GM12872 (cell line): ENCODE data around the gene HDGFL3.

ENCODE experiments used
- CTCF ChIP-seq: IDR thresholded peaks from 3 replicates; pipeline ENCODE4 v1.5.1; 2011; ENCODE audit warnings: low read depth, mild to moderate bottlenecking, low read length, moderate library complexity; ENCODE audit not compliant: insufficient read depth

HDGFL3 gene

GRCh38 chr15:83106994-83107840 is 100.4 kb downstream of the HDGFL3 start, which contains the start of gene TM6SF1:
TSS of gene TM6SF1 (plus strand) at chr15:83107645. CDS start at chr15:83107681, 36 bp downstream.
- no peak for TF ChIP-seq CTCF

- TF ChIP-seq CTCF: no peak
These were observed 102.2 kb downstream of the HDGFL3 start for GRCh38 chr15:83105440-83105839.

GRCh38 chr15:83104141-83104540 is 103.5 kb downstream of the HDGFL3 start:
- TF ChIP-seq CTCF: no peak

- no peak for TF ChIP-seq CTCF
These were observed 105.3 kb downstream of the HDGFL3 start for GRCh38 chr15:83102346-83102745.

GRCh38 chr15:83100097-83100646 is 107.5 kb downstream of the HDGFL3 start:
- no peak for TF ChIP-seq CTCF

GRCh38 chr15:83099290-83099689 is 108.3 kb downstream of the HDGFL3 start:
- TF ChIP-seq CTCF: no peak

GRCh38 chr15:83098079-83098478 is 109.5 kb downstream of the HDGFL3 start:
- TF ChIP-seq CTCF: no peak
